Embryonic facial prominence (tissue), 1 donor: ENCODE measurements around the gene SLC16A13.
"Not testable (repeated sequence)": the region's sequence is repeated elsewhere in the genome, so short reads cannot be mapped to it uniquely, and the experiment has no call there.

Source experiments
- DNase-seq: peaks from one replicate; pipeline ENCODE4 v3.0.0-alpha.2; 2016; ENCODE audit errors: extremely low spot score

Gene SLC16A13

GRCh38 chr17:7064261-7064660, 28.4 kb downstream of the SLC16A13 start:
- DNase-seq, result no peak

DNA sequence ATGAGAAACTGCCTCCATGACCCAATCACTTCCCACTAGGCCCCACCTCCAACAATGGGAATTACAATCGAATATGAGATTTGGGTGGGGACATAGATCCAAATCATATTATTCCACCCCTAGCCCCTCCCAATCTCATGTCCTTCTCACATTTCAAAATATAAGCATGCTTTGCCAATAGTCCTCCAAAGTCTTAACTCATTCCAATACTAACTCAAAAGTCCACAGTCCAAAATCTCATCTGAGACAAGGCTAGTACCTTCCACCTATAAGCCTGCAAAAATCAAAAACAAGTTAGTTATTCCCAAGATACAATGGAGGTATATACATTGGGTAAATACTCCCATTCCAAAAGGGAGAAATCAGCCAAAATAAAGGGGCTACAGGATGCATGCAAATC, 31.4 kb downstream of the SLC16A13 start:
- DNase-seq, result no peak

DNA sequence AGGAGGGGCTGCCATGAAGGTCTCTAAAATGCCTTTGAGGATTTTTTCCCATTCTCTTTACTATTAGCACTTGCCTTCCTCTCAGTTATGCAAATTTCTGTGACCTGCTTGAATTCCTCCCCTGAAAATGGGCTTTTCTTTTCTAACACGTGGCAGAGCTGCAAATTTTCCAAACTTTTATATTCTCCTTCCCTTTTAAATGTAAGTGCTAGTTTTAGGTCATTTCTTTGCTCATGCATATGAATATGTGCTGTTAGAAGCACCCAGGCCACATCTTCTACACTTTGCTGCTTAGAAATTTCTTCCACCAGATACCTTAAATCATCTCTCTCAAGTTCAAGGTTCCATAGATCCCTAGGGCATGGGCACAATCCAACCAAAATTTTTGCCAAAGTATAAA, 32.5 kb downstream of the SLC16A13 start:
- DNase-seq, result no peak

- no peak for DNase-seq
Observed at GRCh38 chr17:7070712-7071111, 34.9 kb downstream of the SLC16A13 start.

- DNase-seq, result no peak
Observed at GRCh38 chr17:7072406-7072805, 36.6 kb downstream of the SLC16A13 start.

- DNase-seq, result no peak
Observed at GRCh38 chr17:7074931-7075330, 39.1 kb downstream of the SLC16A13 start.

- DNase-seq, result no peak
Observed at GRCh38 chr17:7077911-7078546, 42.2 kb downstream of the SLC16A13 start.

- DNase-seq, result no peak
Observed at GRCh38 chr17:7078711-7079110, 42.9 kb downstream of the SLC16A13 start.

GRCh38 chr17:7079581-7080455, 44.0 kb downstream of the SLC16A13 start, which contains the start of gene CLEC10A:
TSS of gene CLEC10A (minus strand) at chr17:7080251. CDS start at chr17:7078812, 1,439 bp downstream.
- DNase-seq, result no peak

DNA sequence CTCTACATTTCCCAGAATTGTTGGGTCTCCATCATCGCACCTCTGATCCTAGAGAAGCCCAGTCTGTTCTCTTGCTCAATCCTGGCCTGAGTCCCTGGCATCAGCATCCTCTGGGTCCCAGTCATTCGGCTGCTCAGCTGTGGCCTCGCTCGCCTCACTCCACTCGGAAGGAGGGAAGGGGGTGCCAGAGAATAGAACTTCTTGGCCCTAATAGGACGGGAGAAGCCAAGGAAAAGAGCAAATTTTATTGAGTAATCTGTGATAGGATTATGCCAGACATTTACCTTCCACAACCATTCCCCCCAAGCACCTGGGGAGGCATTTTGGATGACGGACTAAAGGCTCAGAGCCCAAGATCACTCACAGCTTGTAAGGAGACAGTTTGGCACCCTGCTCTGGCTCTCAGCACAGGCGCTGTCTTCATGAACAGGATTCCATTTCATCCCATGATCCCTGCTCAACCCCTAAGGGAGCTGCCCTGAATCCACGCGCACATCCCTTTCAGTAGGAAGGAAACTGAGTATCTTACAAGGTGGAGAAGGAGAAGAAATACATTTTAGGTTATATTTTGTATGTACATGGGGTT, 44.7 kb downstream of the SLC16A13 start:
- no peak for DNase-seq

DNA sequence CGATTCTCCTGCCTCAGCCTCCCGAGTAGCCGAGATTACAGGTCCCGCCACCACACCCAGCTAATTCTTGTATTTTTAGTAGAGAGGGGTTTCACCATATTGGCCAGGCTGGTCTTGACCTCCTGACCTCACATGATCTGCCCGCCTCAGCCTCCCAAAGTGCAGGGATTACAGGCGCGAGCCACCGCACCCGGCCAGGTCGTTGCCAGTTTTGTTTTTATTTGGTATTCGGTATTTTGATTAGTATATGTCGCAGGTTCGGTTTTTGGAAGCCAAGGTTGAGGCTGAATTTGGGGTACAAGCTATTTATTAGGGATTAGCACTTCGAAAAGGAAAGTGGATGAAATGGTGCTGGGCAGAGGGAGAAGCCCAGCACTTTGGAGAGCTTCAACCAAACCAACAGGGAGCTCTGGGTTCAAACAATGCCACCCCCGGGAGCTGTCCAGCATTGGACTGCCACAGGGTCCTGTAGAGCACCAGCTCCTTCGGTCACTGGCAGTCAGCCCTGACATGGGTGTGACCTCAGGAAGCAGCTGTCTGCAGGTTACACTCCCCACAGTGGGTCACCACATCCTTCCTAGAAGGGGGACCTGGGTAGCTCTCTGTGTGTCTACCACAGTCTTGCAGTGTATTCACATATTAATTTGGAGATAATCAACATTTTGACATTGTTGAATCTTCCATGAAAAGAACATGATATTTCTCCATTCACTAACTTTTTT, 45.7 kb downstream of the SLC16A13 start:
- DNase-seq, result no peak

- DNase-seq, result no peak
Observed at GRCh38 chr17:7083592-7083991, 47.8 kb downstream of the SLC16A13 start.

GRCh38 chr17:7084088-7084487, 48.3 kb downstream of the SLC16A13 start:
- DNase-seq, result no peak

DNA sequence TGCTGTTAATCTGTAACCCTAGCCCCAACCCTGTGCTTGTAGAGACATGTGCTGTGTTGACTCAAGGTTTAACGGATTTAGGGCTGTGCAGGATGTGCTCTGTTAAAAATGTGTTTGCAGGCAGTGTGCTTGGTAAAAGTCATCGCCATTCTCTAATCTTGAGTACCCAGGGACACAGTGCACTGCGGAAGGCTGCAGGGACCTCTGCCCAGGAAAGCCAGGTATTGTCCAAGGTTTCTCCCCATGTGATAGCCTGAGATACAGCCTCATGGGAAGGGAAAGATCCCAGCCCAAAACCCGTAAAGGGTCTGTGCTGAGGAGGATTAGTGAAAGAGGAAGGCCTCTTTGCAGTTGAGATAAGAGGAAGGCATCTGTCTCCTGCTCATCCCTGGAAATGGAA, 52.6 kb downstream of the SLC16A13 start:
- DNase-seq, result not testable (repeated sequence)

- DNase-seq, result not testable (repeated sequence)
Observed at GRCh38 chr17:7089570-7089969, 53.8 kb downstream of the SLC16A13 start.
